ENCODE data around the gene TNNT2. TPM values are rescaled to one million over a fixed set of nuclear protein-coding genes. Genes with fewer than 3 reads are reported as not detected.

TNNT2 gene
- total and polyA plus RNA-seq, 7 donors, result 0.52 to 26.6 (median 5.7) TPM

GRCh38 chr1:201411292-201411691 is 33.8 kb upstream of the TNNT2 start:
- Histone ChIP-seq H3K27me3 (ENCODE audit: insufficient read depth in 3 of 3, low read length in 2 of 3) (no peaks in the 10 kb centered on the region), H3K4me3 (no peak overlapping the region), H3K36me3 (ENCODE audit: insufficient read depth in 1 of 2, low read depth in 1 of 2) (peaks cover 0 to 67% of the 10 kb centered on the region in 2 donors), H3K9me3 (no peaks in the 10 kb centered on the region), H3K27ac (no peak overlapping the region), H3K4me1 (no peaks in the 10 kb centered on the region)
- intact Hi-C loops (cut with DNase I), result no loop called here
- ATAC-seq (no peak), DNase-seq (no peak)
- TF ChIP-seq CTCF (IDR thresholded peaks at IDR 0.05), result no peak
- WGBS, 3 donors, result 86 to 93% (median 93%) methylated on average over 12 of the region's 12 CpGs

GRCh38 chr1:201409440-201409839 is 32.0 kb upstream of the TNNT2 start:
- no peak overlapping the region for H3K4me3 ChIP-seq
- no peaks in the 10 kb centered on the region for H3K27me3 ChIP-seq (ENCODE audit: insufficient read depth in 3 of 3, low read length in 2 of 3)
- H3K4me1 ChIP-seq, result no peaks in the 10 kb centered on the region
- no peaks in the 10 kb centered on the region for H3K9me3 ChIP-seq
- DNase-seq (no peak), ATAC-seq (no peak)
- H3K36me3 ChIP-seq (ENCODE audit: insufficient read depth in 1 of 2, low read depth in 1 of 2), result peaks cover 0 to 52% of the 10 kb centered on the region in 2 donors
- intact Hi-C loops (cut with DNase I), result loop anchor here in 1 of 2 donors (2.0 kb wide), 1 partner anchor 61 kb away; no protein-coding TSS in a partner anchor
- no peak for TF ChIP-seq CTCF (IDR thresholded peaks at IDR 0.05)
- H3K27ac ChIP-seq, result no peak overlapping the region
- WGBS, 3 donors, result 74 to 80% (median 78%) methylated on average over 8 of the region's 8 CpGs

GRCh38 chr1:201408834-201409200 is 31.3 kb upstream of the TNNT2 start:
- Histone ChIP-seq H3K4me3 (no peak overlapping the region), H3K9me3 (no peaks in the 10 kb centered on the region), H3K4me1 (no peaks in the 10 kb centered on the region), H3K27me3 (ENCODE audit: insufficient read depth in 3 of 3, low read length in 2 of 3) (no peaks in the 10 kb centered on the region), H3K27ac (no peak overlapping the region), H3K36me3 (ENCODE audit: insufficient read depth in 1 of 2, low read depth in 1 of 2) (peaks cover 0 to 47% of the 10 kb centered on the region in 2 donors)
- intact Hi-C loops (cut with DNase I), result loop anchor here in 1 of 2 donors (1.0 to 2.0 kb wide), 2 partner anchors 60 to 155 kb away; no protein-coding TSS in a partner anchor
- ATAC-seq (no peak), DNase-seq (no peak)
- TF ChIP-seq CTCF (IDR thresholded peaks at IDR 0.05), result no peak
- 71 to 88% (median 72%) methylated on average over 3 of the region's 3 CpGs for WGBS, 3 donors

GRCh38 chr1:201408176-201408833 is 30.8 kb upstream of the TNNT2 start:
- Histone ChIP-seq H3K27me3 (ENCODE audit: insufficient read depth in 3 of 3, low read length in 2 of 3) (no peaks in the 10 kb centered on the region), H3K9me3 (no peaks in the 10 kb centered on the region), H3K4me3 (no peak overlapping the region), H3K36me3 (ENCODE audit: insufficient read depth in 1 of 2, low read depth in 1 of 2) (peaks cover 0 to 45% of the 10 kb centered on the region in 2 donors), H3K4me1 (no peaks in the 10 kb centered on the region), H3K27ac (peak overlapping the region; percentile 41)
- WGBS, 3 donors, result 28 to 39% (median 33%) methylated on average over 11 of the region's 11 CpGs
- intact Hi-C loops (cut with DNase I), result loop anchor here in 1 of 2 donors (1.0 to 2.0 kb wide), 2 partner anchors 60 to 154 kb away; no protein-coding TSS in a partner anchor
- peak; percentile 95 for TF ChIP-seq CTCF (IDR thresholded peaks at IDR 0.05)
- DNase-seq (peak; percentile 82 to 89), ATAC-seq (peak; percentile 73 to 85 (median 78))
